HEK293 (cell line): ENCODE measurements around the gene SRSF4.

Experiments used
- CTCF ChIA-PET: fragments of 350-600 bp; formaldehyde crosslinking; extraction: SDS; loops from one replicate; lab custom pipeline; 2021; ENCODE audit warnings: antibody characterized with exemption; lab: Yijun Ruan, JAX
- POLR2A ChIA-PET: fragments of 300-600 bp; formaldehyde crosslinking; extraction: SDS; loops from one replicate; lab custom pipeline; 2020; ENCODE audit warnings: antibody characterized with exemption, inconsistent platforms; lab: Yijun Ruan, JAX
- H3K27ac ChIP-seq: fragments of 200-500 bp; sonication (Bioruptor generic); 2 replicates; pipeline ENCODE4 v1.5.1; 2014; ENCODE audit warnings: low read depth, low read length, control low read depth, inconsistent platforms; ENCODE audit errors: extremely low read depth
- H3K36me3 ChIP-seq, 2 experiments: fragments of 200-500 bp in 1 of 2; sonication (Bioruptor generic) in 1 of 2; 1 replicate in 1 of 2; 2 replicates in 1 of 2; pipeline ENCODE4 v1.5.1; 2014 to 2017; ENCODE audit warnings: inconsistent platforms in 2 of 2, low read length in 2 of 2; ENCODE audit not compliant: control insufficient read depth in 2 of 2, insufficient read depth in 1 of 2
- H3K4me1 ChIP-seq: fragments of 200-500 bp; sonication (Bioruptor generic); 2 replicates; pipeline ENCODE4 v1.5.1; 2014; ENCODE audit warnings: mild to moderate bottlenecking, low read length, inconsistent platforms; ENCODE audit not compliant: control insufficient read depth, insufficient read depth
- H3K4me3 ChIP-seq: 2 replicates; pipeline ENCODE4 v1.5.1; 2011; ENCODE audit warnings: low read depth, mild to moderate bottlenecking, control low read depth, low read length, moderate library complexity
- H3K9me3 ChIP-seq: fragments of 200-500 bp; sonication (Bioruptor generic); 2 replicates; pipeline ENCODE4 v1.5.1; 2014; ENCODE audit warnings: low read depth, low read length, inconsistent platforms; ENCODE audit not compliant: control insufficient read depth, insufficient read depth
- ATF2 ChIP-seq: fragments of 450-650 bp; formaldehyde crosslinking; IDR thresholded peaks from 2 replicates; pipeline ENCODE4 v1.5.1; 2016; ENCODE audit warnings: missing biosample characterization, missing genetic modification characterization, low read depth
- BCL11B ChIP-seq: fragments of 450-650 bp; formaldehyde crosslinking; IDR thresholded peaks from 2 replicates; pipeline ENCODE4 v1.5.1; 2016; ENCODE audit warnings: low read depth, missing biosample characterization, missing genetic modification characterization
- OSR2 ChIP-seq: fragments of 450-650 bp; formaldehyde crosslinking; IDR thresholded peaks from 2 replicates; pipeline ENCODE4 v1.5.1; 2016; ENCODE audit warnings: missing biosample characterization, missing genetic modification characterization
- OVOL3 ChIP-seq: fragments of 450-650 bp; formaldehyde crosslinking; IDR thresholded peaks from 2 replicates; pipeline ENCODE4 v1.5.1; 2016; ENCODE audit warnings: missing biosample characterization, missing genetic modification characterization
- PRDM1 ChIP-seq: fragments of 450-650 bp; formaldehyde crosslinking; IDR thresholded peaks from 2 replicates; pipeline ENCODE4; 2016; ENCODE audit warnings: missing biosample characterization, missing genetic modification characterization
- ZNF16 ChIP-seq: fragments of 450-650 bp; formaldehyde crosslinking; IDR thresholded peaks from 2 replicates; pipeline ENCODE4 v1.5.1; 2016; ENCODE audit warnings: low read depth, missing biosample characterization, missing genetic modification characterization
- ZNF24 ChIP-seq: fragments of 450-650 bp; formaldehyde crosslinking; IDR thresholded peaks from 2 replicates; pipeline ENCODE4 v1.5.1; 2016; ENCODE audit warnings: missing biosample characterization, missing genetic modification characterization
- ZNF366 ChIP-seq: fragments of 450-650 bp; formaldehyde crosslinking; conservative IDR thresholded peaks from 2 replicates; pipeline ENCODE4 v1.5.1; 2016; ENCODE audit warnings: missing biosample characterization, missing genetic modification characterization
- ZNF394 ChIP-seq: fragments of 450-650 bp; formaldehyde crosslinking; IDR thresholded peaks from 2 replicates; pipeline ENCODE4 v1.5.1; 2016; ENCODE audit warnings: missing biosample characterization, missing genetic modification characterization, mild to moderate bottlenecking, moderate library complexity, borderline replicate concordance
- ZNF423 ChIP-seq: fragments of 450-650 bp; formaldehyde crosslinking; IDR thresholded peaks from 2 replicates; pipeline ENCODE4 v1.5.1; 2016; ENCODE audit warnings: missing biosample characterization, missing genetic modification characterization
- ZNF645 ChIP-seq: fragments of 450-650 bp; formaldehyde crosslinking; IDR thresholded peaks from 2 replicates; pipeline ENCODE4; 2016; ENCODE audit warnings: missing biosample characterization, missing genetic modification characterization
- ZNF701 ChIP-seq: fragments of 450-650 bp; formaldehyde crosslinking; IDR thresholded peaks from 2 replicates; pipeline ENCODE4 v1.5.1; 2016; ENCODE audit warnings: missing biosample characterization, missing genetic modification characterization
- TF ChIP-seq, protein P1 (sequence below): fragments of 450-650 bp; formaldehyde crosslinking; IDR thresholded peaks from 2 replicates; pipeline ENCODE4 v1.5.1; 2016; ENCODE audit warnings: missing biosample characterization, missing genetic modification characterization
- TF ChIP-seq, protein P2 (sequence below): fragments of 450-650 bp; formaldehyde crosslinking; IDR thresholded peaks from 2 replicates; pipeline ENCODE4 v1.5.1; 2016; ENCODE audit warnings: missing biosample characterization, missing genetic modification characterization, borderline replicate concordance
- TF ChIP-seq, protein P3 (sequence below): fragments of 450-650 bp; formaldehyde crosslinking; IDR thresholded peaks from 2 replicates; pipeline ENCODE4 v1.5.1; 2017; ENCODE audit warnings: missing biosample characterization, missing genetic modification characterization

The SRSF4 gene

GRCh38 chr1:29171089-29171488, 10.6 kb downstream of the SRSF4 start (continued):
- TF ChIP-seq ATF2 (tag by site-specific recombination): no peak
- no peak for TF ChIP-seq ZNF366 (tag by site-specific recombination)
- TF ChIP-seq ZNF24: no peak
- TF ChIP-seq, protein P1, sequence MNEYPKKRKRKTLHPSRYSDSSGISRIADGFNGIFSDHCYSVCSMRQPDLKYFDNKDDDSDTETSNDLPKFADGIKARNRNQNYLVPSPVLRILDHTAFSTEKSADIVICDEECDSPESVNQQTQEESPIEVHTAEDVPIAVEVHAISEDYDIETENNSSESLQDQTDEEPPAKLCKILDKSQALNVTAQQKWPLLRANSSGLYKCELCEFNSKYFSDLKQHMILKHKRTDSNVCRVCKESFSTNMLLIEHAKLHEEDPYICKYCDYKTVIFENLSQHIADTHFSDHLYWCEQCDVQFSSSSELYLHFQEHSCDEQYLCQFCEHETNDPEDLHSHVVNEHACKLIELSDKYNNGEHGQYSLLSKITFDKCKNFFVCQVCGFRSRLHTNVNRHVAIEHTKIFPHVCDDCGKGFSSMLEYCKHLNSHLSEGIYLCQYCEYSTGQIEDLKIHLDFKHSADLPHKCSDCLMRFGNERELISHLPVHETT: no peak
- TF ChIP-seq ZNF16 (tag by site-specific recombination): no peak
- TF ChIP-seq BCL11B (tag by site-specific recombination): no peak
- TF ChIP-seq ZNF701: no peak
- TF ChIP-seq, protein P2, sequence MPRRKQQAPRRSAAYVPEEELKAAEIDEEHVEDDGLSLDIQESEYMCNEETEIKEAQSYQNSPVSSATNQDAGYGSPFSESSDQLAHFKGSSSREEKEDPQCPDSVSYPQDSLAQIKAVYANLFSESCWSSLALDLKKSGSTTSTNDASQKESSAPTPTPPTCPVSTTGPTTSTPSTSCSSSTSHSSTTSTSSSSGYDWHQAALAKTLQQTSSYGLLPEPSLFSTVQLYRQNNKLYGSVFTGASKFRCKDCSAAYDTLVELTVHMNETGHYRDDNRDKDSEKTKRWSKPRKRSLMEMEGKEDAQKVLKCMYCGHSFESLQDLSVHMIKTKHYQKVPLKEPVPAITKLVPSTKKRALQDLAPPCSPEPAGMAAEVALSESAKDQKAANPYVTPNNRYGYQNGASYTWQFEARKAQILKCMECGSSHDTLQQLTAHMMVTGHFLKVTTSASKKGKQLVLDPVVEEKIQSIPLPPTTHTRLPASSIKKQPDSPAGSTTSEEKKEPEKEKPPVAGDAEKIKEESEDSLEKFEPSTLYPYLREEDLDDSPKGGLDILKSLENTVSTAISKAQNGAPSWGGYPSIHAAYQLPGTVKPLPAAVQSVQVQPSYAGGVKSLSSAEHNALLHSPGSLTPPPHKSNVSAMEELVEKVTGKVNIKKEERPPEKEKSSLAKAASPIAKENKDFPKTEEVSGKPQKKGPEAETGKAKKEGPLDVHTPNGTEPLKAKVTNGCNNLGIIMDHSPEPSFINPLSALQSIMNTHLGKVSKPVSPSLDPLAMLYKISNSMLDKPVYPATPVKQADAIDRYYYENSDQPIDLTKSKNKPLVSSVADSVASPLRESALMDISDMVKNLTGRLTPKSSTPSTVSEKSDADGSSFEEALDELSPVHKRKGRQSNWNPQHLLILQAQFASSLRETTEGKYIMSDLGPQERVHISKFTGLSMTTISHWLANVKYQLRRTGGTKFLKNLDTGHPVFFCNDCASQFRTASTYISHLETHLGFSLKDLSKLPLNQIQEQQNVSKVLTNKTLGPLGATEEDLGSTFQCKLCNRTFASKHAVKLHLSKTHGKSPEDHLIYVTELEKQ (tag by site-specific recombination): peak; percentile 66; the same call in 1 of the 2 replicates
- TF ChIP-seq, protein P3, sequence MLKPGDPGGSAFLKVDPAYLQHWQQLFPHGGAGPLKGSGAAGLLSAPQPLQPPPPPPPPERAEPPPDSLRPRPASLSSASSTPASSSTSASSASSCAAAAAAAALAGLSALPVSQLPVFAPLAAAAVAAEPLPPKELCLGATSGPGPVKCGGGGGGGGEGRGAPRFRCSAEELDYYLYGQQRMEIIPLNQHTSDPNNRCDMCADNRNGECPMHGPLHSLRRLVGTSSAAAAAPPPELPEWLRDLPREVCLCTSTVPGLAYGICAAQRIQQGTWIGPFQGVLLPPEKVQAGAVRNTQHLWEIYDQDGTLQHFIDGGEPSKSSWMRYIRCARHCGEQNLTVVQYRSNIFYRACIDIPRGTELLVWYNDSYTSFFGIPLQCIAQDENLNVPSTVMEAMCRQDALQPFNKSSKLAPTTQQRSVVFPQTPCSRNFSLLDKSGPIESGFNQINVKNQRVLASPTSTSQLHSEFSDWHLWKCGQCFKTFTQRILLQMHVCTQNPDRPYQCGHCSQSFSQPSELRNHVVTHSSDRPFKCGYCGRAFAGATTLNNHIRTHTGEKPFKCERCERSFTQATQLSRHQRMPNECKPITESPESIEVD (tag by site-specific recombination): peak; percentile 56
- TF ChIP-seq ZNF423 (tag by site-specific recombination): peak; percentile 57
- no peak; the same call in 1 of the 2 replicates for TF ChIP-seq ZNF394
- no peak for TF ChIP-seq OVOL3 (tag by site-specific recombination)
- peak; percentile 89 for TF ChIP-seq OSR2 (tag by site-specific recombination)
- TF ChIP-seq, all 188 proteins: peak for 19

DNA sequence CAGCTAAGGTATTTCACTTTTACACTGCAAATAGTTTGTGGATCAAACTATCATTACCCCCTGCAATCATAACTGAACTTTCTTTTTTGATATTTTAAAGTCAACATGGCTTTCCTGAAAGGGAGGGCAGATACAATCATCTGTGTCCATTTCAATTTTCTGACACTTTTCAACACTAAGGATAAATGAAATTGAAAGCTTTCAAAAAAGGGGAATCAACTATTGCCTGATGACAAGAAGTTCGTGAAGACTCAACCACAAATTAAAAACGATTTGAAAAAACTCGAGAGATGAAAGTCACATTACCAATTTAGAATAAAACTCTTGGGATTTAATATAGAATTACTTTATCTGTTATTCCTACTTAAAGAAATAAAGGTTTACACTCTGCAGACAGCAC, 11.7 kb downstream of the SRSF4 start:
- peaks cover 7% of the 10 kb centered on the region for H3K4me1 ChIP-seq
- CTCF ChIA-PET: interaction anchor here (0.9 to 1.5 kb wide), 2 partner anchors 12 to 38 kb away, joined by 3 to 6 read pairs; no protein-coding TSS in a partner anchor
- H3K4me3 ChIP-seq: no peak overlapping the region
- POLR2A ChIA-PET: interaction anchor here (0.6 to 4.2 kb wide), 3 partner anchors 8 to 46 kb away, joined by 3 to 30 read pairs (median 3); partner anchors contain the start of gene SRSF4
- peak; percentile 37; the same call in 1 of the 2 replicates for TF ChIP-seq PRDM1
- no peak for TF ChIP-seq ZNF645 (tag by site-specific recombination)
- H3K9me3 ChIP-seq: no peaks in the 10 kb centered on the region
- H3K36me3 ChIP-seq: peaks cover 3 to 64% of the 10 kb centered on the region in 2 experiments
- no peak overlapping the region for H3K27ac ChIP-seq
